ENCODE measurements around the gene CA11. TPM values are rescaled to one million over a fixed set of nuclear protein-coding genes. Genes with fewer than 3 reads are reported as not detected.
"Not testable (repeated sequence)": the region's sequence is repeated elsewhere in the genome, so short reads cannot be mapped to it uniquely, and the experiment has no call there.

Gene CA11
- total RNA-seq, 1 experiment from 2014 or later = 5.1 TPM

GRCh38 chr19:48634424-48635262, 11.3 kb downstream of the CA11 start:
- in situ Hi-C loops (cut with HindIII; ENCODE audit: low pct_unique_long_range_greater_than_20kb, low sequenced_read_pairs) = no loop called here
- peak; percentile 96 for DNase-seq (ENCODE audit: low read depth, low spot score)

GRCh38 chr19:48634036-48634342, 12.0 kb downstream of the CA11 start:
- no peak for DNase-seq (ENCODE audit: low read depth, low spot score)
- in situ Hi-C loops (cut with HindIII; ENCODE audit: low pct_unique_long_range_greater_than_20kb, low sequenced_read_pairs) = no loop called here

- DNase-seq (ENCODE audit: low read depth, low spot score) = no peak
- in situ Hi-C loops (cut with HindIII; ENCODE audit: low pct_unique_long_range_greater_than_20kb, low sequenced_read_pairs) = no loop called here
These were observed 12.6 kb downstream of the CA11 start for GRCh38 chr19:48633148-48634035.

- in situ Hi-C loops (cut with HindIII; ENCODE audit: low pct_unique_long_range_greater_than_20kb, low sequenced_read_pairs) = no loop called here
- DNase-seq (ENCODE audit: low read depth, low spot score) = peak; percentile 72
These were observed 13.3 kb downstream of the CA11 start for GRCh38 chr19:48632692-48633147.

- in situ Hi-C loops (cut with HindIII; ENCODE audit: low pct_unique_long_range_greater_than_20kb, low sequenced_read_pairs); DNase-seq (ENCODE audit: low read depth, low spot score): not testable (repeated sequence)
These were observed 13.7 kb downstream of the CA11 start for GRCh38 chr19:48632286-48632685.

- in situ Hi-C loops (cut with HindIII; ENCODE audit: low pct_unique_long_range_greater_than_20kb, low sequenced_read_pairs) = no loop called here
- DNase-seq (ENCODE audit: low read depth, low spot score) = no peak
These were observed 14.8 kb downstream of the CA11 start for GRCh38 chr19:48631225-48631624.

GRCh38 chr19:48630296-48631063, 15.5 kb downstream of the CA11 start:
- in situ Hi-C loops (cut with HindIII; ENCODE audit: low pct_unique_long_range_greater_than_20kb, low sequenced_read_pairs) = no loop called here
- DNase-seq (ENCODE audit: low read depth, low spot score) = no peak

- in situ Hi-C loops (cut with HindIII; ENCODE audit: low pct_unique_long_range_greater_than_20kb, low sequenced_read_pairs) = no loop called here
- DNase-seq (ENCODE audit: low read depth, low spot score) = no peak
These were observed 16.2 kb downstream of the CA11 start for GRCh38 chr19:48629599-48630295.

- in situ Hi-C loops (cut with HindIII; ENCODE audit: low pct_unique_long_range_greater_than_20kb, low sequenced_read_pairs) = no loop called here
- no peak for DNase-seq (ENCODE audit: low read depth, low spot score)
These were observed 16.7 kb downstream of the CA11 start for GRCh38 chr19:48629297-48629598.

GRCh38 chr19:48628486-48629296, 17.3 kb downstream of the CA11 start:
- in situ Hi-C loops (cut with HindIII; ENCODE audit: low pct_unique_long_range_greater_than_20kb, low sequenced_read_pairs) = no loop called here
- no peak for DNase-seq (ENCODE audit: low read depth, low spot score)

- in situ Hi-C loops (cut with HindIII; ENCODE audit: low pct_unique_long_range_greater_than_20kb, low sequenced_read_pairs) = no loop called here
- no peak for DNase-seq (ENCODE audit: low read depth, low spot score)
These were observed 18.1 kb downstream of the CA11 start for GRCh38 chr19:48627865-48628314.

GRCh38 chr19:48627201-48627864, 18.7 kb downstream of the CA11 start:
- in situ Hi-C loops (cut with HindIII; ENCODE audit: low pct_unique_long_range_greater_than_20kb, low sequenced_read_pairs) = no loop called here

GRCh38 chr19:48625891-48626327, 20.1 kb downstream of the CA11 start:
- in situ Hi-C loops (cut with HindIII; ENCODE audit: low pct_unique_long_range_greater_than_20kb, low sequenced_read_pairs) = no loop called here
- DNase-seq (ENCODE audit: low read depth, low spot score) = no peak

More at GRCh38 chr19:48627201-48627864, 18.7 kb downstream of the CA11 start:
- no peak for DNase-seq (ENCODE audit: low read depth, low spot score)

GRCh38 chr19:48624791-48625723, 20.9 kb downstream of the CA11 start:
- in situ Hi-C loops (cut with HindIII; ENCODE audit: low pct_unique_long_range_greater_than_20kb, low sequenced_read_pairs) = no loop called here
- no peak for DNase-seq (ENCODE audit: low read depth, low spot score)

GRCh38 chr19:48624067-48624594, 21.9 kb downstream of the CA11 start:
- in situ Hi-C loops (cut with HindIII; ENCODE audit: low pct_unique_long_range_greater_than_20kb, low sequenced_read_pairs) = no loop called here

More at GRCh38 chr19:48624067-48624594, 21.9 kb downstream of the CA11 start:
- peak; percentile 96 for DNase-seq (ENCODE audit: low read depth, low spot score)

All from SK-MEL-5 (cell line).